Measurements from ENCODE around the gene UBTD2. TPM values are rescaled to one million over a fixed set of nuclear protein-coding genes. Genes with fewer than 3 reads are reported as not detected.

The UBTD2 gene
- total and polyA plus RNA-seq, 2 of the 4 experiments (the other 2 are of a cell fraction) = 11.2 to 20.6 TPM

DNA sequence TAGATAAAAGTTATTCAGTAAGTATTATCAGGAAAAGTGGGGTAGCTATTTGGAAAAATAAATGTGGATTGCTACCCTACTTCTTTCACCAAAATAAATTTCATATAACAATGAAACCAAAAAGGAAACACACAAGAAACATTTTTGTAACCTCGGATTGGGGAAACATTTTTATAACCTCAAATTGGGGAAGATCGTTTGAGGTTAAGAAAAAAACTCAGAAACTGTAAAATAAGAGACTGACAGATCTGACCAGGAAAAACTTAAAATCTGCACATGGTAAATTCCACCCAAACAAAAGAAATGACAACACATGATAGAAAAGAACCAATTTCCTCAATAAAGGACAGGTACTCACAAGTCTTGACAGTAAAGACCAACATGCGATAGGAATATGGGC, 76.1 kb downstream of the UBTD2 start:
- Histone ChIP-seq H3K36me3 (ENCODE audit: control insufficient read depth, insufficient read depth, low read length) (peaks cover 14% of the 10 kb centered on the region), H4K20me1 (ENCODE audit: insufficient read depth, low read length) (no peaks in the 10 kb centered on the region), H3K56ac (ENCODE audit: extremely low read depth, insufficient read depth, low read length) (no peak overlapping the region), H3K4me3 (ENCODE audit: insufficient read depth, low read depth, low read length) (no peak overlapping the region), H2BK5ac (ENCODE audit: low read depth, low read length, poor library complexity, severe bottlenecking) (no peak overlapping the region), H2AK5ac (ENCODE audit: low read depth, low read length) (no peak overlapping the region), H3K9ac (ENCODE audit: low read depth, low read length) (no peak overlapping the region), H2BK15ac (ENCODE audit: low read depth, low read length) (no peak overlapping the region), H3K18ac (ENCODE audit: low read depth, low read length) (no peak overlapping the region), H3K4ac (ENCODE audit: low read depth, low read length) (no peak overlapping the region), H2AK9ac (replicated peaks; ENCODE audit: low read depth, low read length, poor library complexity) (no peak overlapping the region), H2AFZ (replicated peaks; ENCODE audit: low read length, poor library complexity) (no peak overlapping the region), H4K91ac (ENCODE audit: insufficient read depth, low read depth, low read length) (no peak overlapping the region), H3K14ac (replicated peaks; ENCODE audit: low read depth, low read length) (no peak overlapping the region), H4K8ac (ENCODE audit: low read depth in 2 of 2, low read length in 2 of 2) (no peak overlapping the region), H3K27ac (ENCODE audit: insufficient read depth, low read length) (no peak overlapping the region), H2BK120ac (ENCODE audit: low read depth, low read length) (no peak overlapping the region), H3K4me2 (ENCODE audit: low read depth, low read length) (no peak overlapping the region), H2BK20ac (ENCODE audit: low read depth, low read length) (no peak overlapping the region), H4K5ac (ENCODE audit: low read depth, low read length) (no peak overlapping the region), H3K79me1 (ENCODE audit: low read depth in 1 of 2, low read length in 2 of 2) (peaks cover 19 to 40% of the 10 kb centered on the region in 2 experiments; a peak in 3 of 4 replicates), H3K23ac (ENCODE audit: low read depth, low read length) (no peak overlapping the region), H3K4me1 (ENCODE audit: control insufficient read depth, insufficient read depth, low read length) (no peaks in the 10 kb centered on the region), H3K9me1 (ENCODE audit: insufficient read depth, low read length) (0 out of 2 replicates have a peak, but pooled peaks cover 9% of the 10 kb centered on the region), H3K27me3 (ENCODE audit: control insufficient read depth, insufficient read depth, low read length) (no peaks in the 10 kb centered on the region), H3K9me3 (ENCODE audit: control insufficient read depth, insufficient read depth, low read length) (no peaks in the 10 kb centered on the region)
- BruUV-seq (replicated peaks) = no TSS peak
- intact Hi-C loops (cut with micrococcal nuclease) = loop anchor here (5.0 kb wide), 1 partner anchor 75 kb away; the partner anchor contains the start of gene UBTD2
- no CpG with 5 or more reads among the region's 3 CpGs for WGBS, 2 experiments (ENCODE audit: extremely low coverage in 2 of 2, insufficient read length in 1 of 2)
- dilution Hi-C loops (cut with HindIII; ENCODE audit: low sequenced_read_pairs, unreplicated experiment) = no loop called here
- TF ChIP-seq MAZ (IDR thresholded peaks at IDR 0.05; ENCODE audit: borderline replicate concordance, low read depth, low read length) = no peak
- TF ChIP-seq, protein P1, sequence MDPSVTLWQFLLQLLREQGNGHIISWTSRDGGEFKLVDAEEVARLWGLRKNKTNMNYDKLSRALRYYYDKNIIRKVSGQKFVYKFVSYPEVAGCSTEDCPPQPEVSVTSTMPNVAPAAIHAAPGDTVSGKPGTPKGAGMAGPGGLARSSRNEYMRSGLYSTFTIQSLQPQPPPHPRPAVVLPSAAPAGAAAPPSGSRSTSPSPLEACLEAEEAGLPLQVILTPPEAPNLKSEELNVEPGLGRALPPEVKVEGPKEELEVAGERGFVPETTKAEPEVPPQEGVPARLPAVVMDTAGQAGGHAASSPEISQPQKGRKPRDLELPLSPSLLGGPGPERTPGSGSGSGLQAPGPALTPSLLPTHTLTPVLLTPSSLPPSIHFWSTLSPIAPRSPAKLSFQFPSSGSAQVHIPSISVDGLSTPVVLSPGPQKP (IDR thresholded peaks at IDR 0.05; ENCODE audit: borderline replicate concordance, low read depth, low read length) = no peak
- TF ChIP-seq NFE2L2 (IDR thresholded peaks at IDR 0.05; ENCODE audit: low read depth, low read length) = no peak
- no peak for TF ChIP-seq RAD21 (IDR thresholded peaks at IDR 0.05; ENCODE audit: low read length)
- CTCF ChIA-PET = no interaction called here
- in situ Hi-C loops (cut with MboI; ENCODE audit: low sequenced_read_pairs) = no loop called here
- no peak for ATAC-seq (ENCODE audit: low read depth)
- DNase-seq = no peak
- POLR2A ChIA-PET (ENCODE audit: unreplicated experiment) = no interaction called here
